ENCODE measurements around the gene TIMM17B.

DNA sequence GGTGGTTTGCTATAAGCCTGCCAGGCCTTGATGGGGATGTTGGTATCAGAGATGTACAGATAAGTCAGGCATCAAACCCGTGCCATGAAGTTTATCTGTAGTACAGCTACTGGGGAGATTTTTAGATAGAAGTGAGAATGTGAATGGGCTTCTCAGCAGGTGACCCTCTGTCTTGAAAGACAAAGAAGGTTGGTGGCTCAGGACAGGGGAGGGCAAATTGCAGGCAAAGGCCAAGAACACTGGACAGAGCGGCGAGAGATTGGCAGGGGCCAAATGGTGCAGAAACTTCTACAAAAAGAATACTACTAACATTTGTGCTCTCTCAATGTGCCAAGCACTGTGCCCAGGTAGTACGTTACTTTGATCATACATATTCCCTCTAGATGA is 23.1 kb upstream of the TIMM17B start:
- TF ChIP-seq, protein P1, sequence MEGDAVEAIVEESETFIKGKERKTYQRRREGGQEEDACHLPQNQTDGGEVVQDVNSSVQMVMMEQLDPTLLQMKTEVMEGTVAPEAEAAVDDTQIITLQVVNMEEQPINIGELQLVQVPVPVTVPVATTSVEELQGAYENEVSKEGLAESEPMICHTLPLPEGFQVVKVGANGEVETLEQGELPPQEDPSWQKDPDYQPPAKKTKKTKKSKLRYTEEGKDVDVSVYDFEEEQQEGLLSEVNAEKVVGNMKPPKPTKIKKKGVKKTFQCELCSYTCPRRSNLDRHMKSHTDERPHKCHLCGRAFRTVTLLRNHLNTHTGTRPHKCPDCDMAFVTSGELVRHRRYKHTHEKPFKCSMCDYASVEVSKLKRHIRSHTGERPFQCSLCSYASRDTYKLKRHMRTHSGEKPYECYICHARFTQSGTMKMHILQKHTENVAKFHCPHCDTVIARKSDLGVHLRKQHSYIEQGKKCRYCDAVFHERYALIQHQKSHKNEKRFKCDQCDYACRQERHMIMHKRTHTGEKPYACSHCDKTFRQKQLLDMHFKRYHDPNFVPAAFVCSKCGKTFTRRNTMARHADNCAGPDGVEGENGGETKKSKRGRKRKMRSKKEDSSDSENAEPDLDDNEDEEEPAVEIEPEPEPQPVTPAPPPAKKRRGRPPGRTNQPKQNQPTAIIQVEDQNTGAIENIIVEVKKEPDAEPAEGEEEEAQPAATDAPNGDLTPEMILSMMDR (IDR thresholded peaks at IDR 0.05) = no peak
- no peak for TF ChIP-seq EZH2 (IDR thresholded peaks at IDR 0.05)
